PFSK-1 (cell line): ENCODE data around the gene HOXC6.

Experiments
- POLR2AphosphoS5 ChIP-seq: IDR thresholded peaks from 2 replicates; pipeline ENCODE4 v1.6.1; 2012; ENCODE audit warnings: low read depth, mild to moderate bottlenecking, control low read depth, low read length, moderate library complexity
- REST ChIP-seq, 2 experiments: IDR thresholded peaks; 2 replicates each; pipeline versions ENCODE4 v1.6.1 to v1.8.0; 2011 to 2012; ENCODE audit warnings: low read depth in 2 of 2, low read length in 2 of 2, control low read depth in 1 of 2, inconsistent platforms in 1 of 2, mild to moderate bottlenecking in 1 of 2, moderate library complexity in 1 of 2; ENCODE audit not compliant: insufficient read depth in 1 of 2
- SIN3A ChIP-seq: IDR thresholded peaks from 2 replicates; pipeline ENCODE4 v1.6.1; 2012; ENCODE audit warnings: mild to moderate bottlenecking, low read length, moderate library complexity, borderline replicate concordance; ENCODE audit not compliant: insufficient read depth

- TF ChIP-seq SIN3A = no peak
- no peak for TF ChIP-seq REST (IDR thresholded peaks at IDR 0.05; ENCODE audit: insufficient read depth in 1 of 2, low read depth in 2 of 2, low read length in 2 of 2)
- TF ChIP-seq POLR2AphosphoS5 = no peak
Observed at GRCh38 chr12:54009171-54010052, 18.8 kb upstream of the HOXC6 start.
